ENCODE data around the gene SULT1A1.
"Not testable (repeated sequence)": the region's sequence is repeated elsewhere in the genome, so short reads cannot be mapped to it uniquely, and the experiment has no call there.

Gene SULT1A1

GRCh38 chr16:28608496-28608808 lies 1.4 kb downstream of the SULT1A1 start:
- DNase-seq: not testable (repeated sequence)

- DNase-seq: not testable (repeated sequence)
Observed at GRCh38 chr16:28607681-28608495, 2.0 kb downstream of the SULT1A1 start.

- DNase-seq: no peak
Observed at GRCh38 chr16:28607116-28607623, 2.7 kb downstream of the SULT1A1 start.

- DNase-seq: no peak
Observed at GRCh38 chr16:28606291-28607115, 3.3 kb downstream of the SULT1A1 start.

DNA sequence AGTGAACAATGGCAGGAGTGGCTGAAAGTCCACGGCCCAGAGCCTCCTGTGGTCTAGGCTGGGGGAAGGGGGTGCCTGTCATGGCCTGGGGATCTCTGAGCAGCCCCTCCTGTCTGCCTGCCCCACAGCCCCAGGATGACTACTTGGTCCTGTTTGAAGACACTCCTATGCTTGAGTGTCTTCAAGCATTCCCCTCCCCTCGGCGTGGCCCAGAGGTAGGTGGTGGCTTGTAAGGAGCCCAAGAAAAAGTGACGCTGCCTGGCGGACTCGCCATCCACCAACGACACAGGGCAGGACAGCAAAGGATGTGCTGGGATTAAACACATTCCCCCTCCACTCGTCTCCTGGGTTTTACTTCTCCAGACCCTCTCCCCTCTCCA lies 5.7 kb downstream of the SULT1A1 start:
- no peak for DNase-seq

GRCh38 chr16:28603381-28604185 lies 6.3 kb downstream of the SULT1A1 start:
- DNase-seq: no peak

DNA sequence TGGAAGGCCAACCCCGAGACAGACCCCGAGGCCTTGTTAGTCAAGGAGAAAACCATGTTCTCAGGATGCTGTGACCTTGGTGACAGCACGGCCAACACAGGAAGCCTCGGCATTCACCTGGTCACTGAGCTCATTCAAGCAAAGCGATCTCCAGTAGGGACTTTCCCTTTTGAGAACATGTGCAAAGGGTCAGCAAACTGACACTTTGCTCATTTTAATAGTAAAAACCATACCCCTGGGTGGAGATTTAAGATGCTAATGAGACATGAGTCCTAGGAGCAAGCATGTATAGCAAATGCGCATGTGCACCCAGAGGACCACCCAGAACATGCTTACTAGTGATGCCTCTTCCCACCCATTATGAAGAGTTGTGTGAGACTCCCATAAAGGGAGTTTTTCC lies 7.3 kb downstream of the SULT1A1 start:
- DNase-seq: no peak

GRCh38 chr16:28602062-28602461 lies 7.8 kb downstream of the SULT1A1 start:
- DNase-seq: not testable (repeated sequence)

GRCh38 chr16:28601589-28601988 lies 8.3 kb downstream of the SULT1A1 start:
- not testable (repeated sequence) for DNase-seq

DNA sequence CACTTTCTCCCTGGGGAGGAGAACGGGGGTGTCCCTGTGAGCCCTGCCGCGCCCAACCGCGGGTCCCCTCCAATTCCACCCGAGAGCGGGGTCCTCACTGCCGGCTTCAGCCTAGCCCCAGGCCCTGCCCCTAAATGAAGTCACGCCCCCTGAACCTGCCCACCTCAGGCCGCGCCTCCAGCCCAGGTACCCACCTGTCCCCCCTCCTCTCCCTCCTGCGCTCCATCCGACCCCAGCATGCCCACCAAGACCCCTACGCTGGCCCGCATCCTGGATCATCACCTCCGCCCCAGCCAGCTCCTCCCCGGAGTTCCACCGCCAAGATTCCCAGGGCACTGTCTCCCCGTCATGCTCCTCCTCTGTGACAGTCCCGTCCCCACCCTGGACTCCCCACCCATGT lies 8.9 kb downstream of the SULT1A1 start:
- not testable (repeated sequence) for DNase-seq

- DNase-seq: not testable (repeated sequence)
Observed at GRCh38 chr16:28599377-28600285, 10.2 kb downstream of the SULT1A1 start.

GRCh38 chr16:28597692-28598261 lies 12.1 kb downstream of the SULT1A1 start:
- DNase-seq: peak; percentile 87

DNA sequence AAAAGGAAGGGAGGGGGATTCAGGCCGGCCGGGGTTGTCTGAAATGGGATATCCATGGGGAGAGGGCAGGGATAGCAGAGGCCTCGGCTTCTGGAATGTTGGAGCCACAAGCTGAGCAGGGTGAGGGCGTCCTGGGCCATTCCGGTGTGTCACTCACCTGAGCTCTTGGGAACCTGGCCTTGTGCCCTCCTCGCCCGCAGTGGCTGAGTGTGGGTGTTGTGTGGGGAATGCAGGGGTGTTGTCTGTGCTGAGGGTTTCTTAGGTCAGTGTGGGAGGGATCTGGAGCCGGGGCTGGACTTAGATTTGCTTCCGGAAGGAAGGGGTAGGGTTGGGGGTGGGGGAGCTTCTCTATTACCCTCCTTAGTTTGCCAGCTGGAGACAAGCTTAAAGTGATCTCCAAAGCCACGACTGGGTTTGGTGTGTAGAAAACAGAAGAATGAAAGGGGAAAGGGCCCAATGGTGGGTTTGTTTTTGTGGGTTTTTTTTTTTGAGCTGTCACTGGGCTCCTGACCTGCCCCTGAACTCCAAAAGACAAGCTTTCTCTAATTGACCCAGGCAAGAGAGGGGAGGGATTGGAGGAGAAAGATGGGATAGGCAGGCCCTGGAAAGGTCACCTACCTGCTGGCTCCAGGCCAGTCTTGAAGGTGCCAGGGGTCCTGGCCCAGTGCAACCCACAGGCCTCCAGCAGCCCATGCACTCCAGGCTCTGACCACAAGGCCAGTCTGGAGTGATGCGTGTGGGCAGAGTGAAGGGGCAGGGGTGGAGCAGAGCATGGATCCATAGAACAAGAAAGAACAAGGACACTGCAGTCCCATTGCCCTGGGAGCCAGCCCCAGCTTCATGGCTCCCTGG lies 12.8 kb downstream of the SULT1A1 start, which contains the start of gene SULT1A2:
TSS of gene SULT1A2 (minus strand) at position 211 of the 852 bp plus-strand sequence. CDS start 1,120 bp downstream, outside the sequence.
- DNase-seq: no peak

DNA sequence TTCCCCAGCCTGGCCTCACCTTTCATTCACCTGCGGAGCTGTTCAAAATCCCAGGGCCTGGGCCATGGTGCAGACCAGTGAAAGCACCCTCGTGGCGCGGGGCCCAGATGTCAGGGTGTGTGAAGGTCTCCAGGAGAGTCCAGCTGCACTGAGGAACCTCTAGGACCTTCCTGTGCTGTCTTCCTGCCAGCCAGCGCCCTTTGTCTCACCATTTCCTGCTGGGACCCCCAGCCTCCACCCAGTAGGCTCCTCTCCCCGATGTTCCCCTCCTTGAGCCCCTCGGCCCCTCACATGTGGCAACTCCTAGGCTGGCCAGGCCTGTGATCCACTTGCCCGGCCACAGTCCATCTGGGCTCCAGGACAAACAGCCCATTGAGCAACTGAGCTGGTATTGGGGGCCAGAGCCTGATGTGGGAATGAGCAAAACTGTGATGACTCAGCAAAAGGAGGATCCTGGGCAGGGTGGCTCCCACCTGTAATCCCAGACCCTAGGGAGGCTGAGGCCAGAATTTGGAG lies 13.7 kb downstream of the SULT1A1 start:
- no peak for DNase-seq

DNA sequence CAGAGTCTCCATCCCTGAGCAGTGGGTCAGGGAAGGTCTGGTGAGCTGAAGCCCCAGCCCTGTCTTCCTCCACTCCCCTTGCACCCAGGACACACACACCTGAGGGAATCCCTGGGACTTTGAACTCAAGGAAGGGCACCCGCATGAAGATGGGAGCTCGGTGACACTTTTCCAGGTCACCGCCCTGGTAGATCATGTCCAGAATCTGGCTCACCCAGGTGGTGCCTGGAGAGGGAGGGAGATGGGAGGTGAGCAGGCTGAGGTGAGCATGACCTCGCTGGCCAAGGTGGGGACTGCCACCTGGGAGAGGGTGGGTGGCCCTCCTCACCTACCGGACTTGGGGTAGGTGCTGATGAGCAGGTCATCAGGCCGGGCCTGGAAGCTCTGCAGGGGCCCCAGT lies 14.4 kb downstream of the SULT1A1 start:
- not testable (repeated sequence) for DNase-seq

DNA sequence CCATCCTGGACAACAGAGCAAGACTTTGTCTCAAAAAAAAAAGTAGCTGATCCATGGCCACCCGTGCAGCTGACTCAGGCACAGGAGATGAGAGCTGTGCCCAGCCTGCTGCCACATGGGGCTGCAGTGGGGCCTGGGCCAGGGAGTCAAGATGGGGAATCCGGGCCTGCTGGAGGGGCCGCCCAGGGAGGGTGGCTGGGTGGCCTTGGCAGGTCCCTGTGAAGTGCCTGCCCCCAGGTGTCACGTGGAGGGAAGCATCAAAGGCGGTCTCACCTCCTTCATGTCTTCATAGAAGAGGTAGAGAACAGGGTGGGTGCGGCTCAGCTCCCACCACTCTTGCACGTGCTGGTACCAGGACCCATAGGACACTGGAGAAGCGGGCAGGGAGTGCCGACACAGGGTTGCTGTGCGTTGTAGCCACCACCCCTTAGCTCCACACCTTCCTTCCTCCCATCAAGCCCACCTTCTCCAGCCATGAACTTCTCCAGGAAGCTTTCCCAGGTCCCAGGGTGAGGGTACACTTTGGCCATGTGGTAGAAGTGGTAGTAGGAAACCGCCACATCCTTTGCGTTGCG lies 16.8 kb downstream of the SULT1A1 start:
- no peak for DNase-seq

DNA sequence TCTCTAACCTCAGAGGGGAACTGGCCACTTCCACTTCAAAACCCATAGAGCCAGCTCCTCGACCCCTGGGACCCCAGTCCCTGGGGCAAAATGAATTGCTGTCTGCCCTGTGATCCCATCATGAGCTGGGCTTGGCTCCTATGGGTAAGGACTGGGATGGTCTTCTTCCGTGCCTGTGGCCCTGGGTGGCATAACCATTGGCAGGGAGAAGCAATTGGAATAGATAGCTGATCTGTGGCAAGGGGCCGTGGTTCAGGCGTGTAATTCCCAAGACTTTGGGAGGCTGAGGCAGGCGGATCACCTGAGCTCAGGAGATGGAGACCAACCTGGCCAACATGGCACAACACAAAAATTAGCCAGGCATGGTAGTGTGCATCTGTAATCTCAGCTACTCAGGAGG lies 17.3 kb downstream of the SULT1A1 start:
- no peak for DNase-seq

DNA sequence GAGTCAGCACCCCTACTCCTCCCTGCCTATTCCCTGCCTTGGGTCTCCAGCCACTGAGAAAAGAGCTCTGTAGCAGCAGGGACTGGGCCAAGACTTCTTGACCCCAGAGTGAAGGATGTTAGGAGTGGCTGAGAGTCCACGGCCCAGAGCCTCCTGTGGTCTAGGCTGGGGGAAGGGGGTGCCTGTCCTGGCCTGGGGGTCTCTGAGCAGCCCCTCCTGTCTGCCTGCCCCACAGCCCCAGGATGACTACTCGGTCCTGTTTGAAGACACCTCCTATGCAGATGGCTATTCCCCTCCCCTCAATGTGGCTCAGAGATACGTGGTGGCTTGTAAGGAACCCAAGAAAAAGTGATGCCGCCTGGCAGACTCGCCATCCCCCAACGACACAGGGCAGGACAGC lies 18.5 kb downstream of the SULT1A1 start:
- no peak for DNase-seq

- DNase-seq: no peak
Observed at GRCh38 chr16:28590384-28591340, 19.2 kb downstream of the SULT1A1 start.

All from NCI-H510A (cell line).